Esophagus muscularis mucosa (tissue), 4 donors: ENCODE results near the gene ANKRD23. TPM values are rescaled to one million over a fixed set of nuclear protein-coding genes. Genes with fewer than 3 reads are reported as not detected.

Source experiments
- DNase-seq: peaks from one replicate; pipeline ENCODE4 v3.0.0-alpha.2; 2017; ENCODE audit errors: extremely low spot score
- H3K27ac ChIP-seq, 4 donors: fragments of 200-600 bp; sonication (generic); replicated peaks in 1 of 4; 1 replicate in 3 of 4; 2 replicates in 1 of 4; pipeline ENCODE4 v1.5.1; 2016 to 2019; ENCODE audit warnings: mild to moderate bottlenecking in 1 of 4
- H3K27me3 ChIP-seq, 4 donors: fragments of 200-600 bp; sonication (generic); one replicate each; pipeline versions ENCODE4 v1.5.1 to v1.6.0; 2016 to 2019
- H3K36me3 ChIP-seq, 4 donors: fragments of 200-600 bp; sonication (generic); one replicate each; pipeline ENCODE4 v1.5.1; 2016 to 2019
- H3K4me1 ChIP-seq, 4 donors: fragments of 200-600 bp; sonication (generic); one replicate each; pipeline ENCODE4 v1.5.1; 2016 to 2019
- H3K4me3 ChIP-seq, 4 donors: fragments of 200-600 bp; sonication (generic); 1 replicate in 2 of 4; 2 replicates in 2 of 4; pipeline ENCODE4 v1.5.1; 2016 to 2019; ENCODE audit warnings: mild to moderate bottlenecking in 4 of 4, moderate library complexity in 1 of 4
- H3K9me3 ChIP-seq, 4 donors: fragments of 200-600 bp; sonication (generic); 1 replicate in 3 of 4; 2 replicates in 1 of 4; pipeline ENCODE4 v1.5.1; 2016 to 2019
- CTCF ChIP-seq, 3 experiments: fragments of 200-600 bp in 2 of 3; fragments of 450-650 bp in 1 of 3; sonication (generic) in 2 of 3; IDR thresholded peaks; one replicate each; pipeline ENCODE4 v1.5.1; 2017 to 2019; ENCODE audit warnings: antibody characterized with exemption in 3 of 3, mild to moderate bottlenecking in 2 of 3, moderate library complexity in 1 of 3
- EP300 ChIP-seq: sonication (generic); formaldehyde crosslinking; IDR thresholded peaks from one replicate; pipeline ENCODE4 v1.6.1; 2017; ENCODE audit warnings: antibody characterized with exemption
- POLR2A ChIP-seq: fragments of 450-650 bp; IDR thresholded peaks from one replicate; pipeline ENCODE4 v1.6.1; 2017; ENCODE audit warnings: antibody characterized with exemption, moderate library complexity, mild to moderate bottlenecking, low read depth
- POLR2AphosphoS5 ChIP-seq, 2 donors: sonication (generic); formaldehyde crosslinking; IDR thresholded peaks; one replicate each; pipeline ENCODE4 v1.6.1; 2017; ENCODE audit warnings: antibody characterized with exemption in 2 of 2
- WGBS: methylation state at CpG from one replicate; pipeline ENCODE4 v1.1.5; 2018; 5-methylcytosine and 5-hydroxymethylcytosine counted together
- intact Hi-C: fragments of 100-400 bp; cut with DNase I; formaldehyde crosslinking; loops from one replicate; pipeline ENCODE4 v1.15.1; 2023
- total RNA-seq, 4 donors: library from RNA; depleted of rRNA; stranded (reverse); fragments of >200 nt; gene quantifications; one replicate each; pipeline versions ENCODE4 v1.1.0 to v1.2.1, GENCODE V29; 2016

The ANKRD23 gene
- total RNA-seq, 4 donors from 2014 or later, result 2.2 to 6.0 (median 4.2) TPM

GRCh38 chr2:96835830-96836229 lies 8.0 kb downstream of the ANKRD23 start:
- no peaks in the 10 kb centered on the region for H3K27me3 ChIP-seq
- whole genome bisulfite sequencing, result 88% methylated on average over 4 of the region's 4 CpGs
- H3K9me3 ChIP-seq, result no peaks in the 10 kb centered on the region
- DNase-seq, result no peak
- intact Hi-C loops, result no loop called here
- TF ChIP-seq EP300 (no peak), POLR2A (no peak), CTCF (IDR thresholded peaks at IDR 0.05) (no peak), POLR2AphosphoS5 (IDR thresholded peaks at IDR 0.05) (no peak)
- peaks cover 4 to 84% (median 61%) of the 10 kb centered on the region in 4 donors for H3K36me3 ChIP-seq
- H3K27ac ChIP-seq, result no peak overlapping the region
- peaks cover 17 to 38% (median 35%) of the 10 kb centered on the region in 4 donors for H3K4me1 ChIP-seq
- no peak overlapping the region for H3K4me3 ChIP-seq

GRCh38 chr2:96832754-96833507 lies 10.9 kb downstream of the ANKRD23 start:
- DNase-seq, result no peak
- H3K27ac ChIP-seq, result peak overlapping the region; percentile 37 to 58 (median 54)
- no peaks in the 10 kb centered on the region for H3K27me3 ChIP-seq
- H3K4me1 ChIP-seq, result peaks cover 17 to 27% (median 26%) of the 10 kb centered on the region in 4 donors
- intact Hi-C loops, result no loop called here
- H3K4me3 ChIP-seq, result no peak overlapping the region
- peaks cover 32 to 85% (median 67%) of the 10 kb centered on the region in 4 donors for H3K36me3 ChIP-seq
- no peaks in the 10 kb centered on the region for H3K9me3 ChIP-seq
- whole genome bisulfite sequencing, result 63% methylated on average over 15 of the region's 18 CpGs
- TF ChIP-seq EP300 (no peak), POLR2AphosphoS5 (IDR thresholded peaks at IDR 0.05) (peak in 1 of 2 donors; percentile 35)

GRCh38 chr2:96832408-96832753 lies 11.4 kb downstream of the ANKRD23 start:
- no peaks in the 10 kb centered on the region for H3K27me3 ChIP-seq
- H3K9me3 ChIP-seq, result no peaks in the 10 kb centered on the region
- TF ChIP-seq POLR2AphosphoS5 (IDR thresholded peaks at IDR 0.05) (no peak), CTCF (IDR thresholded peaks at IDR 0.05) (no peak), EP300 (no peak), POLR2A (no peak)
- peaks cover 38 to 85% (median 70%) of the 10 kb centered on the region in 4 donors for H3K36me3 ChIP-seq
- no peak overlapping the region for H3K4me3 ChIP-seq
- 69% methylated on average over 10 of the region's 11 CpGs for WGBS
- intact Hi-C loops, result no loop called here
- peaks cover 17 to 27% (median 26%) of the 10 kb centered on the region in 4 donors for H3K4me1 ChIP-seq
- peak overlapping the region; percentile 37 to 58 (median 54) for H3K27ac ChIP-seq
- no peak for DNase-seq

- no peaks in the 10 kb centered on the region for H3K27me3 ChIP-seq
- no peak for TF ChIP-seq POLR2A
- TF ChIP-seq CTCF (IDR thresholded peaks at IDR 0.05), result no peak
- TF ChIP-seq POLR2AphosphoS5 (IDR thresholded peaks at IDR 0.05), result no peak
- no peak for TF ChIP-seq EP300
- no peak for DNase-seq
- no peaks in the 10 kb centered on the region for H3K9me3 ChIP-seq
- WGBS, result 72% methylated on average over 10 of the region's 10 CpGs
- intact Hi-C loops, result no loop called here
- H3K4me3 ChIP-seq, result no peak overlapping the region
- H3K36me3 ChIP-seq, result peaks cover 42 to 85% (median 77%) of the 10 kb centered on the region in 4 donors
- H3K27ac ChIP-seq, result peak overlapping the region in 3 of 4 donors; percentile 29 to 58 (median 57)
- H3K4me1 ChIP-seq, result peaks cover 17 to 27% (median 26%) of the 10 kb centered on the region in 4 donors
Observed at GRCh38 chr2:96831679-96832078, 12.1 kb downstream of the ANKRD23 start.

GRCh38 chr2:96830044-96830562 lies 13.7 kb downstream of the ANKRD23 start:
- Histone ChIP-seq H3K27ac (no peak overlapping the region), H3K27me3 (no peaks in the 10 kb centered on the region), H3K4me1 (peaks cover 17 to 30% (median 27%) of the 10 kb centered on the region in 4 donors), H3K4me3 (no peak overlapping the region), H3K9me3 (no peaks in the 10 kb centered on the region), H3K36me3 (peaks cover 44 to 97% (median 92%) of the 10 kb centered on the region in 4 donors)
- DNase-seq, result no peak
- TF ChIP-seq POLR2A (no peak), POLR2AphosphoS5 (IDR thresholded peaks at IDR 0.05) (no peak), EP300 (no peak), CTCF (IDR thresholded peaks at IDR 0.05) (no peak)
- intact Hi-C loops, result no loop called here
- 63% methylated on average over 2 of the region's 5 CpGs for WGBS
